Measurements from ENCODE around the gene GAPVD1. TPM values are rescaled to one million over a fixed set of nuclear protein-coding genes. Genes with fewer than 3 reads are reported as not detected.

Gene GAPVD1
- total RNA-seq, 1 experiment from 2014 or later, result 53.1 TPM

DNA sequence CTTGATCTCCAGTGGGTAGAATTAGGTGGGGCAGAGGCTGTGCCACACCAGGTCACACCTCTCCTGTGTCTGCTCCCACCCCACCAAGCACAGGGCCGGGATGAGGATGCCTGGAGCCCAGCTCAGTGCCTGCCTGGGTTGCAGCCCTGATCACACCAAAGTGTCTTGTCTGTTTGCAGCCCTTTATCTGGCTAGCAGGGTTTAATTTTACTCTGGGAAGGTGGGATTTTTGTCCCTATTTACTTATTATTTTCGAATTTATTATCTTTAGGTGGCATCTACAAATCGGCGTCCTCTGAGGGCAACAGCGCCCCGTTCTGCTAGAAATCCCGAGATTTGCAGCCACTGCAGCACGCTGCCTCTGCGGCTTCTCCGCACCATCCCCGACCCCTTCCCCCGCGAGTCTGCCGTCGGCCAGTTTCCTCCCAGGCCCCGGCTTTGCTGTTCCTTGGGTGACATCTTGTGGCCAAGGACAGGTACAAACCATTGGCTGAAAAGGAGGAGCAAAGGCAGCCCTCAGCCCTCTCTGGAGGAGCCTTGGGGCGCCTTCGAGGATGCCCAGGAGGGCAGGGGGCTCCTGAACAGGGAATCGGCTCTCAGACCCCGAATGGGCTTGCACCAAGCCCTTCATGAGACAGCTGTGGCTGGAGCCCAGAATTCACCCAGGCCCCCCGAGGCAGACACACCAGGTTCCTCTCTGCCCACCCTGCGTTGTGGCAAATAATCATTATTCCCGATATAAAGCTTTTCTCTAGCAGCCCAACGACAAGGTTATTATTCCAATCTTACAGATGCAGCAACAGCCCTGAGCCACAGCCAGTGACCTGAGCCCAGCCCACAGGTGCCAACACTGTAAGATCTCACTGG is 113.0 kb downstream of the GAPVD1 start:
- H3K9me2 ChIP-seq (ENCODE audit: insufficient read depth), result no peaks in the 10 kb centered on the region
- no peaks in the 10 kb centered on the region for H3K9me3 ChIP-seq (ENCODE audit: control insufficient read depth in 1 of 2, insufficient read depth in 1 of 2, low read depth in 1 of 2, low read length in 2 of 2)
- no peaks in the 10 kb centered on the region for H3K36me3 ChIP-seq (ENCODE audit: control insufficient read depth in 1 of 2, insufficient read depth in 2 of 2, low read length in 2 of 2)
- DNase-seq (ENCODE audit: low read depth, low spot score) (peak; percentile 28), ATAC-seq (peak; percentile 95)
- H4K20me1 ChIP-seq (ENCODE audit: insufficient read depth), result no peaks in the 10 kb centered on the region
- no peak overlapping the region for H3K4me3 ChIP-seq (replicated peaks in 1 of 2; ENCODE audit: low read depth in 1 of 2, low read length in 2 of 2)
- H3K79me2 ChIP-seq (ENCODE audit: insufficient read depth, low read length), result no peaks in the 10 kb centered on the region
- H3K4me1 ChIP-seq (ENCODE audit: control insufficient read depth in 1 of 2, insufficient read depth in 2 of 2, low read length in 2 of 2), result peaks cover 0 to 8% of the 10 kb centered on the region in 2 experiments; a peak in 1 of 4 replicates
- POLR2A ChIA-PET, result no interaction called here
- intact Hi-C loops (cut with micrococcal nuclease), result loop anchor here (1.0 to 2.0 kb wide), 4 partner anchors 118 to 600 kb away; partner anchors contain the start of genes SCAI and WDR38
- H3K27me3 ChIP-seq (ENCODE audit: insufficient read depth, low read length), result no peaks in the 10 kb centered on the region
- no peak overlapping the region for H2AFZ ChIP-seq (ENCODE audit: low read depth, low read length, poor library complexity, severe bottlenecking)
- CTCF ChIA-PET, result no interaction called here
- no peak overlapping the region for H3K27ac ChIP-seq (ENCODE audit: low read depth, low read length)
- TF ChIP-seq RAD21 (IDR thresholded peaks at IDR 0.05; ENCODE audit: low read depth), result peak; percentile 98
- TF ChIP-seq, protein P1, sequence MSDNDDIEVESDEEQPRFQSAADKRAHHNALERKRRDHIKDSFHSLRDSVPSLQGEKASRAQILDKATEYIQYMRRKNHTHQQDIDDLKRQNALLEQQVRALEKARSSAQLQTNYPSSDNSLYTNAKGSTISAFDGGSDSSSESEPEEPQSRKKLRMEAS (IDR thresholded peaks at IDR 0.05), result no peak
- TF ChIP-seq, protein P2, sequence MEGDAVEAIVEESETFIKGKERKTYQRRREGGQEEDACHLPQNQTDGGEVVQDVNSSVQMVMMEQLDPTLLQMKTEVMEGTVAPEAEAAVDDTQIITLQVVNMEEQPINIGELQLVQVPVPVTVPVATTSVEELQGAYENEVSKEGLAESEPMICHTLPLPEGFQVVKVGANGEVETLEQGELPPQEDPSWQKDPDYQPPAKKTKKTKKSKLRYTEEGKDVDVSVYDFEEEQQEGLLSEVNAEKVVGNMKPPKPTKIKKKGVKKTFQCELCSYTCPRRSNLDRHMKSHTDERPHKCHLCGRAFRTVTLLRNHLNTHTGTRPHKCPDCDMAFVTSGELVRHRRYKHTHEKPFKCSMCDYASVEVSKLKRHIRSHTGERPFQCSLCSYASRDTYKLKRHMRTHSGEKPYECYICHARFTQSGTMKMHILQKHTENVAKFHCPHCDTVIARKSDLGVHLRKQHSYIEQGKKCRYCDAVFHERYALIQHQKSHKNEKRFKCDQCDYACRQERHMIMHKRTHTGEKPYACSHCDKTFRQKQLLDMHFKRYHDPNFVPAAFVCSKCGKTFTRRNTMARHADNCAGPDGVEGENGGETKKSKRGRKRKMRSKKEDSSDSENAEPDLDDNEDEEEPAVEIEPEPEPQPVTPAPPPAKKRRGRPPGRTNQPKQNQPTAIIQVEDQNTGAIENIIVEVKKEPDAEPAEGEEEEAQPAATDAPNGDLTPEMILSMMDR (IDR thresholded peaks at IDR 0.05 in 2 of 3, conservative IDR thresholded peaks at IDR 0.05 in 1 of 3; ENCODE audit: borderline replicate concordance in 1 of 3, insufficient read depth in 1 of 3, low read depth in 2 of 3, low read length in 2 of 3), result peak; percentile 80 to 86 (median 81)
- no peak for TF ChIP-seq SIN3A (IDR thresholded peaks at IDR 0.05; ENCODE audit: low read depth)
- TF ChIP-seq, protein P3, sequence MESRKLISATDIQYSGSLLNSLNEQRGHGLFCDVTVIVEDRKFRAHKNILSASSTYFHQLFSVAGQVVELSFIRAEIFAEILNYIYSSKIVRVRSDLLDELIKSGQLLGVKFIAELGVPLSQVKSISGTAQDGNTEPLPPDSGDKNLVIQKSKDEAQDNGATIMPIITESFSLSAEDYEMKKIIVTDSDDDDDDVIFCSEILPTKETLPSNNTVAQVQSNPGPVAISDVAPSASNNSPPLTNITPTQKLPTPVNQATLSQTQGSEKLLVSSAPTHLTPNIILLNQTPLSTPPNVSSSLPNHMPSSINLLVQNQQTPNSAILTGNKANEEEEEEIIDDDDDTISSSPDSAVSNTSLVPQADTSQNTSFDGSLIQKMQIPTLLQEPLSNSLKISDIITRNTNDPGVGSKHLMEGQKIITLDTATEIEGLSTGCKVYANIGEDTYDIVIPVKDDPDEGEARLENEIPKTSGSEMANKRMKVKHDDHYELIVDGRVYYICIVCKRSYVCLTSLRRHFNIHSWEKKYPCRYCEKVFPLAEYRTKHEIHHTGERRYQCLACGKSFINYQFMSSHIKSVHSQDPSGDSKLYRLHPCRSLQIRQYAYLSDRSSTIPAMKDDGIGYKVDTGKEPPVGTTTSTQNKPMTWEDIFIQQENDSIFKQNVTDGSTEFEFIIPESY (IDR thresholded peaks at IDR 0.05; ENCODE audit: extremely low read depth, insufficient replicate concordance, low read length), result no peak
- no peak for TF ChIP-seq POLR2AphosphoS5 (IDR thresholded peaks at IDR 0.05; ENCODE audit: low read depth, low read length)
- RAD21 ChIA-PET (ENCODE audit: low non-redundant PET in 1 of 2, low total read pairs in 2 of 2, uncharacterized antibody in 2 of 2, unreplicated experiment in 2 of 2), result no interaction called here
- no peak overlapping the region for H3K9ac ChIP-seq (ENCODE audit: low read length)
- peak overlapping the region; percentile 25; the same call in 1 of the 2 replicates for H3K4me2 ChIP-seq (ENCODE audit: low read length)
- BruUV-seq (replicated peaks), result no TSS peak
